ENCODE measurements around the gene KAZN. TPM values are rescaled to one million over a fixed set of nuclear protein-coding genes. Genes with fewer than 3 reads are reported as not detected.

The KAZN gene
- total RNA-seq, 1 donor from 2014 or later, result 33.5 TPM

- Histone ChIP-seq H3K27me3 (peaks cover 7% of the 10 kb centered on the region), H3K36me3 (no peaks in the 10 kb centered on the region), H3K27ac (no peak overlapping the region), H3K4me3 (no peak overlapping the region), H3K4me1 (no peaks in the 10 kb centered on the region), H3K9me3 (no peaks in the 10 kb centered on the region)
- intact Hi-C loops (cut with DNase I), result no loop called here
- ATAC-seq, result no peak
- no peak for TF ChIP-seq CTCF (IDR thresholded peaks at IDR 0.05)
- no peak for DNase-seq
Observed at GRCh38 chr1:14590411-14591180, 7.9 kb upstream of the KAZN start.

- intact Hi-C loops (cut with DNase I), result no loop called here
- Histone ChIP-seq H3K9me3 (no peaks in the 10 kb centered on the region), H3K4me1 (no peaks in the 10 kb centered on the region), H3K4me3 (no peak overlapping the region), H3K27me3 (peaks cover 9% of the 10 kb centered on the region), H3K27ac (no peak overlapping the region), H3K36me3 (no peaks in the 10 kb centered on the region)
- ATAC-seq (no peak), DNase-seq (no peak)
- TF ChIP-seq CTCF (IDR thresholded peaks at IDR 0.05), result no peak
Observed at GRCh38 chr1:14591600-14591999, 6.9 kb upstream of the KAZN start.

- H3K4me3 ChIP-seq, result no peak overlapping the region
- no peaks in the 10 kb centered on the region for H3K36me3 ChIP-seq
- H3K27me3 ChIP-seq, result peaks cover 15% of the 10 kb centered on the region
- no peak overlapping the region for H3K27ac ChIP-seq
- no peaks in the 10 kb centered on the region for H3K4me1 ChIP-seq
- ATAC-seq (no peak), DNase-seq (no peak)
- no peaks in the 10 kb centered on the region for H3K9me3 ChIP-seq
- intact Hi-C loops (cut with DNase I), result no loop called here
- TF ChIP-seq CTCF (IDR thresholded peaks at IDR 0.05), result no peak
Observed at GRCh38 chr1:14592004-14592631, 6.4 kb upstream of the KAZN start.

GRCh38 chr1:14593302-14593701 is 5.2 kb upstream of the KAZN start:
- intact Hi-C loops (cut with DNase I), result no loop called here

GRCh38 chr1:14594045-14594444 is 4.4 kb upstream of the KAZN start:
- H3K27ac ChIP-seq, result no peak overlapping the region
- ATAC-seq (no peak), DNase-seq (no peak)
- no peaks in the 10 kb centered on the region for H3K36me3 ChIP-seq
- H3K9me3 ChIP-seq, result no peaks in the 10 kb centered on the region
- TF ChIP-seq CTCF (IDR thresholded peaks at IDR 0.05), result no peak
- no peaks in the 10 kb centered on the region for H3K4me1 ChIP-seq
- H3K27me3 ChIP-seq, result peaks cover 27% of the 10 kb centered on the region
- H3K4me3 ChIP-seq, result no peak overlapping the region
- intact Hi-C loops (cut with DNase I), result no loop called here

More at GRCh38 chr1:14593302-14593701, 5.2 kb upstream of the KAZN start:
- no peak for TF ChIP-seq CTCF (IDR thresholded peaks at IDR 0.05)
- no peak overlapping the region for H3K27ac ChIP-seq
- H3K27me3 ChIP-seq, result peaks cover 25% of the 10 kb centered on the region
- DNase-seq (no peak), ATAC-seq (no peak)
- H3K9me3 ChIP-seq, result no peaks in the 10 kb centered on the region
- no peaks in the 10 kb centered on the region for H3K36me3 ChIP-seq
- H3K4me3 ChIP-seq, result no peak overlapping the region
- no peaks in the 10 kb centered on the region for H3K4me1 ChIP-seq

Data from upper lobe of right lung (tissue), 1 donor.